OCI-LY3 (cell line): ENCODE measurements around the gene EFHC1.

Experiments
- CTCF ChIP-seq: fragments of 200-600, 300-600 bp; sonication (generic); IDR thresholded peaks from 2 replicates; pipeline ENCODE4 v1.5.1; 2014; ENCODE audit warnings: antibody characterized with exemption, low read length, low read depth
- EZH2phosphoT487 ChIP-seq: fragments of 200-600 bp; shearing (Covaris generic); IDR thresholded peaks from 2 replicates; pipeline ENCODE4 v1.6.1; 2018; ENCODE audit warnings: antibody characterized with exemption, mixed run types, low read depth

- TF ChIP-seq CTCF (no peak), EZH2phosphoT487 (no peak)
Measured at GRCh38 chr6:52415917-52416628, 4.1 kb upstream of the EFHC1 start.
